Activated naive CD4-positive, alpha-beta T cell treated with anti-CD3 and anti-CD28 coated beads, Interleukin-2, amount 10 ng/mL, durations not matched to agents 5 hours and 36 hours (primary cell): Measurements from ENCODE around the gene GJB3. TPM values are rescaled to one million over a fixed set of nuclear protein-coding genes. Genes with fewer than 3 reads are reported as not detected.

ENCODE experiments used
- total RNA-seq, 2 experiments: library from RNA; stranded (reverse); gene quantifications; one replicate each; pipeline ENCODE4 v1.2.3, GENCODE V29; 2021

Gene GJB3
- total RNA-seq = not detected

DNA sequence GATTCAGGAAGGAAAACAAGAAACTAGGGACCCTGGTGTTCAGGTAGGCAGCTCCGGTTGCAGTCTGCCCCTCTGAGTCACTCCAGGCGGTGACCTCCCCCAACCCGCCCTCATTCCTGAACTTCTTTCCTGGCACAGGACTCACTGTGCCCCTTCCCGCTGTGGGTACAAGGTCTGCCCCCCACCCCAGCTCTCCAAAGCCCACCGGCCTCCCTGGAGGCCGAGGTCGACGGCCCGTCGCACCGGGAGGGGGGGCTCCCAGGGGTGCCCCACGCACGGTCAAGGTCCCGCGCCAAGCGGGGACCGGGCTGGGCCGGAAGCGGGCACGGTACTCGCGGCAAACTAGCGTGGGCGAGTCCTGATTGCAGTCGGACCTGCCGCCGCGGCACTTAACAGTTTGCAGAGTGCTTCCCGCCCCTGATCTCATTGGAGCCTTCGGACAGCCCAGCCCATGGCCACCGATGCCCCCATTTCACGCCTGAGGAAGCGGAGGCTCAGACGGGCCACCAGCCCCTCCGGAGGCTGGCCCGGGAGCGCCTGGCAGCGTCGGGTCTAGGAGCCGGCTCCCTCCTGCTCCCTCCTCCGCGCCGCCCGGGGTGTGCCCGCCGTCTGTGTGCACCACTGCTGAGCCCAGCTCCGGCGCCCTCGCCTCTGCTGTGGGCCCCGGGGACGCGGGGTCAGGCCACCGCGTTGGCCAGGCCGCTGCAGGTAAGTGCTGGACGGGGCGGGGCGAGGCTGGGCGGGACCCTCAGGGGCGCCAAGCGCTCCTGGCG lies at the start of gene GJB3:
Gene GJB3 (plus strand): TSS at position 144 of the 773 bp plus-strand sequence. CDS start 3,549 bp downstream, outside the sequence.

DNA sequence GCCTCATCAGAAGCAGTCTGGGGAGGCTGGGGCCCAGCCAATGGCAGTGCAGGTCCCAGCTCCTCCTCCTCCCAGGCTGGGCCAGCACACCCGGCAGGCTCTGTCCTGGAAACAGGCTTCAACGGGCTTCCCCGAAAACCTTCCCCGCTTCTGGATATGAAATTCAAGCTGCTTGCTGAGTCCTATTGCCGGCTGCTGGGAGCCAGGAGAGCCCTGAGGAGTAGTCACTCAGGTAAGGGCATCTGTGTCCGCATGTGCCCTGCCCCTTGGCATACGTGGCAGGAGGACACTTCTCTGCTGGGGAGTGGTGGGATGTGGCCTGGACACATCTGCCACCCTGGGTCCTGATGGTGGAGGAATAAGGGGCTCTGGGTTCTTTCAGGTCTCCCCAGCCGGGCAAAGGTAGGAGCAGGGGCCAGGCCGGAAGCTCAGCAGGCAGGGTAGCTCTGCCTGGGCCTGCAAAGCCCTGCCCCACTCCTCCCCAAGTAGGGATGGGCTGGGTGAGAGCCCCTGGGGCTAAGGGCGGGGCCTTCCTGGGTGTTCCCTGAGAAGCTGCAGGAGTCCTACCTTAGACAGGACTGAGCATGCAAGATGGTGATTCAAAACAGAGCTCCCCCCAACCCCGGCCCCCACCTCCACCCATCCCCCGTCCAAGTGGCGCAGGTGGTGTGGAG lies 25.9 kb upstream of the GJB3 start, which contains the start of gene GJB5:
Gene GJB5 (plus strand): TSS at position 84 of the 674 bp plus-strand sequence. CDS start 2,284 bp downstream, outside the sequence.

DNA sequence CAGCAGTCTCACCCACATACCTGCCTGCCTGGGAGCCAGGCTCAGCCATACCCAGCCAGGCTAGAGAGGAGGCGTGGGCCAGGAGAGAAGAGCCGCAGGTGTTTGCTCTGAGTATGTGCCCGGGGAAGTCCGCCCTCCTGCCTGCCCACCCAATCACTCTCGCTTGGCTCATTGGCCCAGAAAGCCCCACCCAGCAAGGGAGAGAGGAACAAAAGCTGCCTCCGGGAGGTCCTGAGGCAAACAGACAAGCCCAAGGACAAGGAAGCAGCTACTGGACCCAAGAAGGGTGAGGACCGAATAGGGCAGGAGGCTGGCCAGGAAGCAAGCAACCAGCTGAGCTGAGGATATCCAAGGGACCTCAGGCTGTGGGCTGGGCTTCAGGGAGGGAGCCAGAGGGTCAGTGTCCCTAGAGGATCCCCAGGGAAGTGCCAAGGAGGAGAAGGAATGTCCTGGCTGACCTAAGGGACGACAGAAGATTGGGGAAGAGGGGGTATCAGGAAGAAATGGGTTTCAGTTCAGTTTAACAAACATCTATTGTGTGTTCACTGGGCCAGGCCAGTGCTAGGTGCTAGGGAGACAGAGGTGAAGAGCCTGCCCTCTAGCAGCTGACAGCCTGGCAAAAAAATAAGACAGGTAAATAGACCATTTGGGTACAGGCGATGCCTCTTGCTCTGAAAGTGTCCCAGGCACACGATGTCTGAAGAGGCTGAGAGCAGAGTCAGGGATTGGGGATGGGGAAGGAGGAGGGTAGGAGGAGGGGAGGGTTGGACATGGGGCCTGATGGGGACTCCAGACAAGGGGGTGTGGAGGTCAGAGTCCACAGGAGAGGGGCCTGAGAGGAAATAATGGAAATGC lies 21.3 kb upstream of the GJB3 start, which contains the start of gene GJB4:
Gene GJB4 (plus strand): TSS at position 238 of the 855 bp plus-strand sequence. CDS start 1,515 bp downstream, outside the sequence.

DNA sequence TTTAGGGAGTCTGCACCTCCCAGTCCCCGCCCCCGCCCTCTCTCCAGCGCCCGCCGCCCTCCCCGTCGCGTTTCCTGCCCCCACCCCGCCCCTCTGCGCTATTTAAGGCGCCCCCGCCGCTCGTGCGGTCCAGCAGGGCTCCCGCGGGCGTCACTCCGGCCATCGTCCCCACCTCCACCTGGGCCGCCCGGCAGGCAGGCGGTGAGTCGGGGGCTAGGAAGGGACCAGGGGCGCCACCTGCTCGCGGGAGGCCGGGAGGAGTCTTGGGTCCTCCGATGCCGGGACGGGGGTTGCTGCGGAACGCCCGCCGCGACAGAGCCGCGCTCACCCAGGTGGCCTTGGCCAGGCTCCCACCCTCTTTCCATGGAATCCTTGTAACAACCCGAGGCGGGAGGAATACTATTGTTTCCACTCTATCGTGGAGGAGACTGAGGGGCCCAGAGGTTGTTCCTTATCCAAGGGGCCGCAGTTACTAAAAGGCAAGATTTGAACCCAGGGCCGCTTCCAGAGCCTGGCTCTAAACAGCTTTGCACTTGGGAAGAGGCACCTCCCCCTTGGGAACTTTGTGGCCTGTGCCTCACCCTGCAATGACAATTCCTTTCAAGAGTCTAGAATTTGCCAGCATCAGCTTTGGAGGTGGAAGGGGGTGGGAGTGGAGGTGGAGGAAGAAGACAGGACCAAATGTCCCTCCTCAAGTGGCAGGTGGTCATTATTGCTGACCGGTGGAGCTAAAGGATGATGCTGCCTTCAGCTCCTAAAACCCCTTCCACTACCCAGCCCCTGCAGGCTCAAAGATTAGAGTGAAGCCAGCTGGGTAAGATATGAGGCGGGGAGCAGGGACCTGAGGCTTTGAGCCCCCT lies 12.1 kb downstream of the GJB3 start, which contains the start of gene GJA4:
Gene GJA4 (plus strand): TSS at position 132 of the 860 bp plus-strand sequence. CDS start 1,215 bp downstream, outside the sequence.

Other genes with a start within 250 kb of the GJB3 start
- gene GJB5, start 26.2 kb upstream of the GJB3 start, total RNA-seq = not detected
- gene GJB4, start 21.5 kb upstream of the GJB3 start, total RNA-seq = not detected
- gene GJA4, start 11.8 kb downstream of the GJB3 start, total RNA-seq = not detected
- 10 to 100 TPM; 45.9 to 47.3 TPM for gene SMIM12, start 78.5 kb downstream of the GJB3 start, total RNA-seq
- gene DLGAP3, start 148.4 kb downstream of the GJB3 start, total RNA-seq = under 1 TPM; 0.31 to 0.76 TPM
- gene TMEM35B, start 204.1 kb downstream of the GJB3 start, total RNA-seq = 10 to 100 TPM; 30.4 to 31.0 TPM